ENCODE results near the gene HS1BP3.

GRCh38 chr2:20571231-20571630 lies 79.7 kb downstream of the HS1BP3 start:
- TF ChIP-seq CTCF (IDR thresholded peaks at IDR 0.05) (no peak), POLR2A (IDR thresholded peaks at IDR 0.05) (no peak)
